22Rv1 (cell line): ENCODE data around the gene MRPS18A.
"Not testable (repeated sequence)": the region's sequence is repeated elsewhere in the genome, so short reads cannot be mapped to it uniquely, and the experiment has no call there.

Experiments
- H3K27ac ChIP-seq: fragments of 450-650 bp; 2 replicates; pipeline ENCODE4 v1.5.1; 2017
- CTCF ChIP-seq: fragments of 450-650 bp; IDR thresholded peaks from 2 replicates; pipeline ENCODE4 v1.5.1; 2017; ENCODE audit warnings: mild to moderate bottlenecking
- ZFX ChIP-seq: fragments of 450-650 bp; IDR thresholded peaks from 2 replicates; pipeline ENCODE4 v1.6.1; 2017; ENCODE audit warnings: antibody characterized with exemption, borderline replicate concordance

MRPS18A gene

GRCh38 chr6:43669050-43669921, 18.3 kb downstream of the MRPS18A start:
- no peak for TF ChIP-seq ZFX
- TF ChIP-seq CTCF, result no peak

GRCh38 chr6:43668151-43669028, 19.2 kb downstream of the MRPS18A start:
- peak; percentile 86 for TF ChIP-seq CTCF
- TF ChIP-seq ZFX, result no peak
- H3K27ac ChIP-seq, result peak overlapping the region; percentile 40

More at GRCh38 chr6:43669050-43669921, 18.3 kb downstream of the MRPS18A start:
- H3K27ac ChIP-seq, result peak overlapping the region; percentile 40; the same call in 1 of the 2 replicates

- 0 out of 2 replicates have a peak overlapping the region, but pooled peaks have one; percentile 40 for H3K27ac ChIP-seq
- TF ChIP-seq ZFX (no peak), CTCF (peak; percentile 96)
Measured at GRCh38 chr6:43667245-43668150, 20.1 kb downstream of the MRPS18A start.

GRCh38 chr6:43666196-43666920, 21.2 kb downstream of the MRPS18A start:
- TF ChIP-seq CTCF (no peak), ZFX (no peak)

GRCh38 chr6:43665376-43665775, 22.2 kb downstream of the MRPS18A start:
- TF ChIP-seq CTCF, result no peak
- TF ChIP-seq ZFX, result no peak
- no peak overlapping the region for H3K27ac ChIP-seq

More at GRCh38 chr6:43666196-43666920, 21.2 kb downstream of the MRPS18A start:
- no peak overlapping the region for H3K27ac ChIP-seq

- H3K27ac ChIP-seq, result not testable (repeated sequence)
Measured at GRCh38 chr6:43662948-43663347, 24.6 kb downstream of the MRPS18A start.

- TF ChIP-seq CTCF, result no peak
- TF ChIP-seq ZFX, result no peak
- H3K27ac ChIP-seq, result no peak overlapping the region
Measured at GRCh38 chr6:43658161-43658560, 29.4 kb downstream of the MRPS18A start.
